Measurements from ENCODE around the gene ARFGAP3.
"Not testable (repeated sequence)": the region's sequence is repeated elsewhere in the genome, so short reads cannot be mapped to it uniquely, and the experiment has no call there.

ARFGAP3 gene

DNA sequence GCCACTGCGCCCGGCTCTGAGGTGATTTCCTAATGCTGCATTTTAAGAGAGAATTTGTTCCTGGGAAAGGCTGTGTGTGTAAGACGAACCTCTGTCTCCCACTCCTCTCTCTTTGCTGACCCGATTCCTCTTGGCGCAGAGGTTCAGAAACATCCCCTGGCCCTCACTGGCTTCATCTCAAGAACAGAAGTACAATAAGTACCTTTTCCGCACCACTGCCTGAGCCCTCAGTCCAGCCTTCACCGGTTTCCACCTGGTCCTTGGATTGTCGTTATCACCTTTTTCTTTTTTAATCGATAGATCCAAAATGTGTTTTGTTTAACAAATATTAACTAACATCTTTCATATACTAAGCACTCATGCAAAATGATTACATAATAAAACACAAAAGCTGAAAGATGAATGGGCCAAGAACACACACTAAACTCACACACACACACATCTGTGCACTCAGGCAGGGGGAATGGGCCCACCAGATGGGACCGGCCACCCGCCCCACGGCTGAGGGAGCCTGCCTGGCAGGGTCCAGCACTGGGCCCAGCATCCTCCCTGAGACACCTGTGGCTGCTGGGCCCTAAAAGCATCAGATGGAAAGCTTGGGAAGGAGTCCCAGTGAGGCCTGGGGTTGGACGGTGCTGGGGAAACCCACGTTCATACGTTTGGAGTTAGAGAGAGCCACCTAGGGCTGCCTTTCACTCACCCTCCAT, 86.0 kb downstream of the ARFGAP3 start:
- FAIRE-seq (no peak), DNase-seq (ENCODE audit: insufficient read length, low spot score) (no peak)

DNA sequence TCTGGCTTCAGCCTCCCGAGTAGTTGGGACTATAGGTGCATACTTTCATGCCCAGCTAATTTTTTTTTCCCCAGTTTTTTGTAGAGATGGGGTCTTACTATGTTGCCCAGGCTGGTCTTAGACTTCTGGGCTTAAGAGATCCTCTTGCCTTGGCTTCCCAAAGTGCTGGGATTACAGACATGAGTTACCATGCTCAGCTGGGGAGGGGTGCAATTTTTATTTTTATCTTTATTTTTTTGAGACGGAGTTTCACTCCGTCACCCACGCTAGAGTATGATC, 86.7 kb downstream of the ARFGAP3 start:
- FAIRE-seq (no peak), DNase-seq (ENCODE audit: insufficient read length, low spot score) (no peak)

DNA sequence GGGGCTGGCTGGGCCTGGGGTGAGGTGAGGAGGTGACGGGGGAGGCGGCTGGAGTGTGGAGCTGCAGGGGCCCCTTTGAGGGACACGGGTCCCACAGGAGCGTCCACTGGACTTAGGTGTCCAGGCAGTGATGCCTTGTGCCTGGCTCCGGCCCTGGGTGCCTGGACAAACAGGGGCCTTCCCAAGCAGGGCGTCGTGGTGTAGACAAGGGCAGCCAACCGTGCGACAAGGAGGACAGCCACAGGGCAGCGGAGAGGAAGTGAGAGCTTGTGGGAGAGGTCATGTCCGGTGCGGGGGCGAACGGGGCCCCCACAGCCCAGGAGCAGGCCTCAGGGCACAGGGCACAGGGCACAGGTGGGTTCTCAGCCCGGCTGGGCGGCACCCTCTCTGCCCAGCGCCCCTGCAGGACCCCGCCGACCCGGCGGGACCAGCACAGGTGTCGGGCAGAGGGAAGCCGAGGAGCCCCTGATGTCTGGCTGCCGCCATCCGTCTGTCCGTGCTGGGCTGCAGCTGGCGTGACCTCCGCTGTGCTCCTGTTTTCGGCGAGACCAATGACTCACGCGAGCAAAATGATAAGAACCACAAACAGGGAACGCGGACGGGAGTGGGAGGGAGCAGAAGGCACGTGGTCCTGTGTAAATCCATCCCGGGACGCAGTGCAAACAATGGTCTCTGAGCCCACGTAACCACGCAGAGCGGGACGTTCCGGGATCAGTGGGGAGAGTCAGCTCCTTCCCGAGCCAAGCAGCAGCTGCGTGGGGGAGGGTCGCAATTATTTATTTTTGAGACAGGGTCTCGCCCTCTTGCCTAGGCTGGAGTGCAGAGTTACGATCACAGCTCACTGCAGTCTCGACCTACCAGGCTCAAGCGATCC, 87.3 kb downstream of the ARFGAP3 start:
- no peak for DNase-seq (ENCODE audit: insufficient read length, low spot score)
- FAIRE-seq: no peak

- FAIRE-seq: no peak
These were observed 87.9 kb downstream of the ARFGAP3 start for GRCh38 chr22:42769238-42769573.

GRCh38 chr22:42768385-42769035, 88.6 kb downstream of the ARFGAP3 start:
- DNase-seq (ENCODE audit: insufficient read length, low spot score): no peak
- no peak for FAIRE-seq

More at GRCh38 chr22:42769238-42769573, 87.9 kb downstream of the ARFGAP3 start:
- no peak for DNase-seq (ENCODE audit: insufficient read length, low spot score)

DNA sequence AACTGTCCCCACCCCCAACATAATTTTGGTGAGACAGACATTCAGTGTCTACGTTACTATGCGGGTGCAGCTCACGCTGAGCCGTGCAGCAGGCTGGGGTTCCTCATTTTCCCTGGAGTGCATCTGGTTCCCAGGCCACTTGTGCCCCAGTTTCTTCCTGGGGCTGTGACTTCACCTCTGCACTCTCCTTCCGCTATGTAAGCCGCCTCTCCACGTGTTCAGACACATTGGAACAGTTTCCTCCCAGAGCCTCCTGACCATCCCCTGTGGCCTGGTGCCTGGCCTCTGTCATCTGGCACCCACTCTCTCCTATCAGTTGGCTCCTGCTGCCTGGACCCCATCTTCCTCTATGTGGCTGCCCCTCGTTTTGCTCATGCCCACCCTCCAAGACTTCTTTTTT, 90.2 kb downstream of the ARFGAP3 start:
- no peak for DNase-seq (ENCODE audit: insufficient read length, low spot score)
- FAIRE-seq: no peak

DNA sequence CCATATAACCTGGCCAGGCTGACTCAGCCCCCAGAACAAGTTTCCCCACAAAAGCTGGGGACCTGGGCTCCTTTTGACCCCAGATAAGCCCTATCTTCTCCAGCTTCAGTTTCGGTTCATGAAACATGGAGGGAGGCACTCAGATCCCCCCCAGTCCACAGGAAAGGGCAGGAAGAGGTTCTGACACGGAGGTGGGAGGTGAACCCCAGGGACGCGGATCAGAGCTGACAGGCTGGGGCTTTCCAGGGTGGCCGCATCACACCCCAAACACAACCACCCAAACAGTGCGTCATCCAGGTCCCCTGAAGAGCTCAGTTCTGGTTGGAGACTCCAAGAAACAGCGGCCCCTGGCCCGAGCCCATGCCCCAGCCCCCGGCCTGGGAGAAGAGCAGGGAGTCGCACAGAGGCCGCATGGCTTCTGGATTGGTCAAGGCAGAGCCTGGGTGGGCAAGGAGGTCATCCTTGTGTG, 92.1 kb downstream of the ARFGAP3 start:
- DNase-seq (ENCODE audit: insufficient read length, low spot score): no peak
- FAIRE-seq: no peak

- no peak for DNase-seq (ENCODE audit: insufficient read length, low spot score)
- no peak for FAIRE-seq
These were observed 93.0 kb downstream of the ARFGAP3 start for GRCh38 chr22:42763965-42764480.

DNA sequence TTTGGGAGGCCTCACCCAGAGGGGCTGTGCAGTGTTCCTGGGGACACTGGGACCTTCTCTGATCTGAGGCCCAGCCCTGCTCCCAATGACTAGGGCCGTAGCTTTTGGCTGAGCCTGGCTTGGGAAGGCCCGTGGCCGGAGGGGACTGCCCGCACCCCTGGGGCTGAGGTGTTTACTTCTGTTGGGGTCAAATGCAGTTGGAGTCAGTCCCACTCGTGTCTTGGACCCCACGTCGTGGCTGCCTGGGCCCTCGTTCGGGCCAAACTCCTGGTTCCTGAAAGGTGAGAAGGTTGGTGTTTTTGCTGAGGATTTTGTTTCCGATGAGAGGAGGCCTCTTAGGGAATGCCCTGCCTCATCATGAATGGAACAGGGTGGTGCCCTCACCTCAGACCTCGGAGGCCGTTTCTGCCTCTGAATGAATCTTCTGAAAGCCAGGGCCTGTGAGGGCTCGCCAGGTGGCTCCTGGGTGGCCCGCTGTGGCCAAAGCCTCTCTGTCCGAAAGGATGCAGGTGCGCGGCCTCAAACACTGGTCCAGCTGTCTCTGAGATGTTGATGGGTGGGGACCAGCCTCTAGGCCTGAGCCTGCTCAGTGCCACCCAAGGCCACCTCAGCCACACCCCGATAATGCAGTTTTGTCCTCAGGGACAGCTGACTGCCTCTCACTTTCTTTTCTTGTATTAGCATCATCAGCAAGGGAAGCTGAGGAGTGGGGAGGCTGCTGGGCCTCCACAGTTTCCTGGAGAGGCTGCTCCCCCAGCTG, 96.1 kb downstream of the ARFGAP3 start:
- DNase-seq (ENCODE audit: insufficient read length, low spot score) (no peak), FAIRE-seq (no peak)

DNA sequence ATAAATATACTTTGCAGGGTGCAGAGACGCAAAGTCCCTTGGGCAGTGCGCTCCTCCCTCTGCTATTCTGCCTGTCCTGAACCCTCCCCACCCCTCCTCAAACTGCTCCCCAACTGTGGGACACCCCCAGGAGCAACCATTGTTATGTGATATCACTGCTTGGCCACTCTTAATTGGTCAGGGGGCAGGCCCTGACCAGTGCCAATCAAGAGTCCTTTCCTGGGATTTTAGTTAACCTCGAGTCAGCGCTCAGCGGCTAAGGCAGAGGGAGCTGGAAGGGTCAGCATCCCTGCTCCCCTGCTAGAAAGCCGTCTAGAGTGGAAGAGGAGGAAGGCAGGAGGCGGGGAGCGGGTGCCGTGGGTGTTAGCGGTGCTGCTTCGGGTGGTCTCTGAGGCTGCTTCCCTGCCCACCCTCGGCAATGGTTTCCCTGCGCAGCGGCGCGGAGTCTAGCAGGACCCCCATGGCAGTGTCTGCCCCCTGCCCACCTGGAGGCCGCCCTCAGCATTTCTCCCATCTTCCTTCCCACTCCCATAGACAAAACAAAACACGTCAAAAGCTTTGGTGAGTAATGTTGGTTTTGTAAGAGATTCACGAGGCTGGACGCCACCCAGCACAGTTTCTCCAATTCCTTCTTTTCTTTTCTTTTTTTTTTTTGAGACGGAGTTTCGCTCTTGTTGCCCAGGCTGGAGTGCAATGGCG, 98.0 kb downstream of the ARFGAP3 start:
- FAIRE-seq (no peak), DNase-seq (ENCODE audit: insufficient read length, low spot score) (no peak)

DNA sequence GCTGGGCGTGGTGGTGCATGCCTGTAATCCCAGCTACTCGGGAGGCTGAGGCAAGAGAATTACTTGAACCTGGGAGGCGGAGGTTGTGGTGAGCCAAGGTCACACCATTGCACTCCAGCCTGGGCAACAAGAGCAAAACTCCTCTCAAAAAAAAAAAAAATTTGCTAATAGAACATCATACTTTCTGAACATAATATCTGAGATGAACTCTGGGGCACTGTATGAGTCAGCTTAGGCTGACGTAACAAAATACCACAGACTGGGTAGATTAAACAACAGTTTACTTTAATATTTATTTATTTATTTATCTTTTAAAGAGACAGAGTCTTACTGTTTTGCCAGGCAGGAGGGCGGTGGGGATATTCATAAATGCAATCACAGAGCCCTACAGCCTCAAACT, 101.5 kb downstream of the ARFGAP3 start:
- peak; percentile 54 for DNase-seq (ENCODE audit: insufficient read length, low spot score)
- FAIRE-seq: not testable (repeated sequence)

GRCh38 chr22:42755121-42755520, 102.0 kb downstream of the ARFGAP3 start:
- DNase-seq (ENCODE audit: insufficient read length, low spot score); FAIRE-seq: not testable (repeated sequence)

DNA sequence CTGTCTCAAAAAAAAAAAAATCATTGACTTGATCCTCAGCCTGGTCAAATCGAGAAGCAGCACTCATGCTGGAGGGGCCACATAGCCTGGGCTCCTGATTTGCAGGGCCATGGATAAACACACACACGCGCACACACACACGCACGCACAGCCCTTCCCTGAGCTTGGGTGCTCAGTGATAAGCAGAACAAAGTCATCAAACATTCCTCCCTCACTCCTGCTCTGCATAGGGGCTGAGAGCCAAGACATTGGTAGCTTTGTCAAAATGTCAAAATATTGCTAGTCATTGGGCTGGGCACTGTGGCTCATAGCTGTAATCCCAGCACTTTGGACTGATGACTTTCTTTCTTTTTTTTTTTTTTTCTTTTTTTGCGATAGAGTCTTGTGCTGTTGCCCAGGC, 102.4 kb downstream of the ARFGAP3 start:
- no peak for FAIRE-seq
- DNase-seq (ENCODE audit: insufficient read length, low spot score): no peak

DNA sequence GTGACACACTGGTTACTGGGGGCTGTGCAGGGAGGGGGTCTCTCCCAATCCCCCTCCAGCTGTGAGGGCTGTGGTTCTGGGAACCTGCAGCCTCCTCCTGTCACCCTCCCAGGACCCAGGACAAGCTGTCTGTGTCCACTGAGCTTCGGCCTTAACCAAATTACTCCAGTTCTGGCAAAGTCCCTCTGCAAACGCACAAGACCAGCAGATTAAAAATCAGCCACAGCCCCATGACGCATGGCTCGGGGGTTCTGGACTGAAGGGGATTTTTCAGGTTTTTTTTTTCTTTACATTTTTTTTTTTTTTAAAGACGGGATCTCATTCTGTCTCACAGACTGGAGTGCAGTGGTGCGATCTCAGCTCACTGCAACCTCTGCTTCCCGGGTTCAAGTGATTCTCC, 104.2 kb downstream of the ARFGAP3 start:
- no peak for FAIRE-seq
- no peak for DNase-seq (ENCODE audit: insufficient read length, low spot score)

DNA sequence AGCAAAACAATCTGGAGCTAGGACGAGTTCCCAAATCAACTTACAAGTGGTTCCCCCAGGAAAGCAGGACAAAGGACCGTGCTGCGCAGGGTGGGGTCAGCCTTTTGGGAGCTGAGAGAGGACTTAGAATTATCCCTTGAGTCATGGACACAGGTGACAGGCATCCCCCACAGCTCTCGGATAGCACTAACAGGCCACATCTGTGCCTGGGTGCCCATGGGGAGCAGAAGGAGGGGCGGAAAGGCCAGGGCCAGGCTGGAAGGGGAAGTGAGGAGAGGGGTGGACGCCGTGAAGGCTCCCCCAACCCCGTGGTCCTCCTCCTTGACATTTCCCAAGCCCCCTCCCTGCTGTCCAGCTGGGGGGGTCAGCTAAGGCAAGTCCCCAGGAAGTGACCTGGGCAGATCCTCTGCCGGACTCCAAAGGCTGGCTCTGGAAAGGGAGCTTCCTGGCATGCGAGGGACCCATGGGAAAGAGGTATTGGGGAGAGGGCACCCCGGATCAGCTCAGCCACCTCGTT, 104.8 kb downstream of the ARFGAP3 start:
- FAIRE-seq (no peak), DNase-seq (ENCODE audit: insufficient read length, low spot score) (no peak)

DNA sequence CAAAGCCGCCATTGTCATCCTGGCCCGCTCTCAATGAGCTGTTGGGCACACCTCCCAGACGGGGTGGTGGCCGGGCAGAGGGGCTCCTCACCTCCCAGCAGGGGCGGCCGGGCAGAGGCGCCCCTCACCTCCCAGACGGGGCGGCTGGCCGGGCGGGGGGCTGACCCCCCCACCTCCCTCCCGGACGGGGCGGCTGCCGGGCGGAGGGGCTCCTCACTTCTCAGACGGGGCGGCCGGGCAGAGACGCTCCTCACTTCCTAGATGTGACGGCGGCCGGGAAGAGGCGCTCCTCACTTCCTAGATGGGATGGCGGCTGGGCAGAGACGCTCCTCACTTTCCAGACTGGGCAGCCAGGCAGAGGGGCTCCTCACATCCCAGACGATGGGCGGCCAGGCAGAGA, 106.7 kb downstream of the ARFGAP3 start:
- FAIRE-seq; DNase-seq (ENCODE audit: insufficient read length, low spot score): not testable (repeated sequence)

GRCh38 chr22:42747701-42748513, 109.2 kb downstream of the ARFGAP3 start:
- no peak for FAIRE-seq
- no peak for DNase-seq (ENCODE audit: insufficient read length, low spot score)

Measured in HTR-8/SVneo (cell line).